GM21825 (cell line): ENCODE results near the gene TMCC2.
A peak's percentile ranks its signal among the peaks of the same experiment; 100 is the strongest.
"Not testable (repeated sequence)": the region's sequence is repeated elsewhere in the genome, so short reads cannot be mapped to it uniquely, and the experiment has no call there.

Experiments
- ATAC-seq: cut with Tn5 transposase; IDR thresholded peaks from one replicate; pipeline ENCODE4 v1.9.1; 2021; ENCODE audit warnings: mild to moderate bottlenecking, moderate library complexity; ENCODE audit not compliant: unreplicated experiment

TMCC2 gene

GRCh38 chr1:205211839-205212536 lies 15.8 kb upstream of the TMCC2 start:
- ATAC-seq = peak; percentile 38

DNA sequence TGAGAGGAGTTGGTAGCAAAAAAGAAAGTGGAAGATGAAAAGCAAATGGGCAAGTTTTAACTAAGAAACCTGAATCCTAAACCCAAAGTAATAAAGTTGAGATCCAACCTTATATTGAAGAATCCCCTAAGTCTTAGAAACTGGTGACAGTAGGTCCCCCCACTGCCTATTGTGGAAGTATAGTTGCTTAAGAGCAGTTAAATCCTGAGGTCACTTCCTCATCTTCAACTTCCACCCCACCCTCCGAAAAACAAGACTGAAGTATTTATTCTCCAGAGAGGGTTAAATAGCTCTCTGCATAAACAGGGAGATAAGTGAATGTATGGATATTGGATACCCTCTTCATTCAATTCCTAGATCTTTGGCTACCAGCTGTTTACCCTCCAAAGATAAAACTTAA lies 13.0 kb upstream of the TMCC2 start:
- ATAC-seq = no peak

- no peak for ATAC-seq
These were observed 11.2 kb upstream of the TMCC2 start for GRCh38 chr1:205216588-205216987.

DNA sequence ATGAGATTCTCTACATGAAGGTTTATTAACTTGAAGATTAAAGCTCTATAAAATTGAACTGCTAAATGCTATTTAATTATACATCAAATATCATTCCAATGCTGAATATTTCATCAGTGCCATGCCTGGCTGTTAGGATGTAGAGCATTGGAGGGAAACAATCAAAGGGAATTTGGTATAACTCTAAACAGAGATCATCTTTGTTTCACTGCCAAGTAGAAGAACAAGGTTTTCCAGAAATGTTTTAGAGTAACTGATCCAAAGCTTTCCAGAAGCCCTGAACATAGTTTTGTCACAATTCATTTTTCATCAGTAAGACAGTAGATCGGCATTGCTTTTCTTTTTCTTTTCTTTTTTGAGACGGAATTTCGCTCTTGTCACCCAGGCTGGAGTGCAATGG lies 10.3 kb upstream of the TMCC2 start:
- no peak for ATAC-seq

DNA sequence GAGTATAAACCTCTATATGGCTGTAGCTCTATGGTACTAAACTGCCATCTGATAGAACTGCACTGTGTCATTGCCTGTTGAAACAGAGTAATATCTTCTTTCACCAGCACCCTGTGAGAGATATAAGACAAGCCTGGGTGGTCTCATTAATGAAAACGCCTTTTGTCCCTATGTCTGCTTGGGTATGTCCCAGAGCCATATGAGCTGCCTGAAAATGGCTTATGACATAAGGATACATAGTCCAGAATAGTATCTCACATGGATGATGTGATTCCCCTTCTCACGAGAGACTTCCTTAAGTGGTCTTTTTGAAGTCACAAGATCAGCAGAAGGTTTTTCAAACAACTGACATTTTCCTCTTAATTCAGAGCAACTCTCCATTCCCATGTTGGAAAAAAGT lies 7.3 kb upstream of the TMCC2 start:
- ATAC-seq = no peak

DNA sequence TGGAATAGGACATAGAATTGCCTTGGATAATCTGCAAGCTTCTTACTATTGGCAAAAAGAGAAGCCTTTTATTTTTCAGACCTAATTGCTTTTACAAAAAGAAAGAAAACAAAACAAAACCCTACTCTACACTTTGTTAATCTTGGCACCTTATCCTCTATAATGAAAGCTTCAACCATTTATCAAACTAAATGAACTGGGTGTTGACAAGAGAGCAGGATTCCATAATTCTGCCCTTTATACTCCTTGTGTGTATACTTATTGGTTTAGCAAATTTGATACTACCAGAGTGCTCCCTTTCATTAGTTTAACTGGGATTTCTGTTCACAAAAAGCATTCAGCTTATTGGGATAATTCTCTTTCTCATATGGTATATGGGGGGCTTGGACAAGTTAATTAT lies 3.0 kb upstream of the TMCC2 start:
- no peak for ATAC-seq

DNA sequence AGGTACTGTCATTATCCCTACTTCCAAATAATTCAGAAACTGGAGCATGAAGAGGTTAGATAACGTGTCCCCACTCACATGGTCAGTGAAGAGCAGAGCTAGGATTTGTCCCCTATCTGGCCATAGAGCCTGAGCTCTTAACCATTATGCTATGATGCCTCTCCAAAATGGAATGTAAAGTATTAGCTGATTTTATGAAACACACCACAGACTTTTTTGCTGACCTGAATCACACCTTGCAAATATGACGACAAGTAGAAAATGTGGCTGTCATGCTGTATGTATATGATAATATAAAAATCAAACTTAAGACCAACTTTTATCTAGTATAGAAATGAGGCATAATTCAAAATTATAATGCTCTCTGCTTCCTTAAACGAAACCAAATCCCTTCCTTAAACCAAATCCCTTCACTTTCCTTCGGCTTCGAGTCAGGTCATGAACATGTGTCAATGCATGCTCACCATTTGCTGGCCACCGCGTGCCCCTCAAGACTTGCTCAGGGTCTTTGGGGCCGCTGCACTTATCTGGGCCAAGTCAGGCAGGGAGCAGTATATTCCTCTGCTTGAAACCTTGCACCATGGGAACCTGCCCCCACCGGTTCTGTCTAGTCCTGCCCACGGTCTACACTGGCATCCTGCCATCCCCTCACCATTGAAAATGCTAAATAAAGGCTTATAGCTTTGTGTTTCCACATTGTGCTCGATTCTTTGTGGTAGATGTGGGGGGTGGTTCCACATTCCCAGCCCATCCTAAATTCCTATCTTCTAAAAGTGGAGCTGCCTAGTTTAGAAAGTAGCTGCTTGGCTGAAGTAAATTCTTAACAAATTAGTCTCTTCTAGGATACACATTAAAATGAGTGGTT lies 1.6 kb upstream of the TMCC2 start:
- no peak for ATAC-seq

- ATAC-seq = no peak
These were observed 720 bp upstream of the TMCC2 start for GRCh38 chr1:205226868-205227583.

DNA sequence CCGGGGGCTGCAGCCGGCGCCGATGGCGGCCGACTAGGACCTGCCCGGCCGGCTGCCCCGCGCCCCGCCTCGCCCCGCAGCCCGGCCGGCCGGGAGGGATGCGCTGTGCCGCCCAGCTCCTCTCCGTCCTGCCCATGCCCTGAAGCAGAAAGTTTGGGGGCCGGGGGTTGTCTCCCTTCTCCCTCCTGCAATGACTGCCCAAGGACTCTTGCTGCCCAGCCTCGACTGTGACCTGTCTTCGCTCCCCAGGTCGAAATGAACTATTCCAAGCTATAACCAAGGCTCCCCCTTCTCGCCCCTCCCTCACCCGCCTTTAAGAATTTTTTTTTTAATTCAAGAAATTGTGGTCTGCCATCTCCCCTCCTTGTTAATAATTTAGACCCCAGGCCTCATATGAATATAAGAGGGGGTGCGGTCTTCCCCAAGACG lies 361 bp downstream of the TMCC2 start:
- peak; percentile 24 for ATAC-seq

DNA sequence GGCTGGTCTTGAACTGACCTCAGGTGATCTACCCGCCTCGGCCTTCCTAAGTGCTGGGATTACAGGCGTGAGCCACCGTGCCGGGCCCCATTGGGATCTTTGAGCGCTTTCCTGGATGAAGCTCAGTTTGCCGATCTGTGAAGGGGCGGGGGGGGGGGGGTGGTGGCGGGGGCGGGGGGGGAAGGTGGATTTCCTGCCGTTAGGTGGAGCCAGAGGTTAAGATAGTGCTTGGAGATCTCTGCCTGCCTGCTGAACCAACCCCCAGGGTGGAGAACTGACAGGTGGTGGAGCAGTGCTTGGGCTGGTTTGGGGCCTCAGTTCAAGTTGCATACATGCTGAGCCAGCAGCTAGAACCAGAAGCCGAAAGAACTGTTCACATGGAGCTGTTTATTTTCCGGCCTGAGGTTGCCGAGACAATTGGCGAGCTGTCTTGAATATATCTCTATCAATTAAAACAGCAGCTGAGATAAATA lies 1.7 kb downstream of the TMCC2 start:
- ATAC-seq = no peak

- no peak for ATAC-seq
These were observed 2.4 kb downstream of the TMCC2 start for GRCh38 chr1:205229916-205230700.

GRCh38 chr1:205230982-205231381 lies 3.2 kb downstream of the TMCC2 start:
- ATAC-seq = no peak

DNA sequence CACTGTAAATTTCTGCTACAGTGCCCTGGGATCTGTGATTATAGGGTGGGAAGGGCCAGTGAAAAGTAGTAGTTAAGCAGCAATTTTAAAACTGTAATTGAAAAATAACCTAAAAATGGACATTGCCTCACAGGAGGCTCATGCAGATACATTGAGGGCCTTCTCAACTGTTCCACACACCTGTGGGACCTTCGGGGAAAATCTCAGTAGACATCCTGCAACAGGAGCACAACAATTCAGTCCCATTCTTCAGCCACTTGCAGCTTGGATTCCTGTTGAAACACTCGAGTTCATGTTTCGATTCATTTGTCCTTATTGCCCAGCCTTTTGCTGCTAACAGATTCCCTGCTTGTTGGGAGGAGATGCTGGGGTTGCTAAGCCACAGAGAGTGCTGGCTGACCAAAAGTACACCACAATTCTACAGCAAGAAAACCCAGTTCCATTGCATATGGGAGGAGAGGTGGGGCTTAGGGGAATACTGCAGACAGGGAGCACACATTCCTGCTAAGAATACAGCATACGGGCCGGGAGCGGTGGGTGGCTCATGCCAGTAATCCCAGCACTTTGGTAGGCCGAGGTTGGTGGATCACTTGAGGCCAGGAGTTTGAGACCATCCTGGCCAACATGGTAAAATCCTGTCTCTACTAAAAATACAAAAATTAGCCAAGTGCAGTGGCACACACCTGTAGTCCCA lies 4.5 kb downstream of the TMCC2 start:
- no peak for ATAC-seq

GRCh38 chr1:205232945-205233397 lies 5.2 kb downstream of the TMCC2 start:
- ATAC-seq = no peak

- ATAC-seq = not testable (repeated sequence)
These were observed 6.2 kb downstream of the TMCC2 start for GRCh38 chr1:205233986-205234385.

DNA sequence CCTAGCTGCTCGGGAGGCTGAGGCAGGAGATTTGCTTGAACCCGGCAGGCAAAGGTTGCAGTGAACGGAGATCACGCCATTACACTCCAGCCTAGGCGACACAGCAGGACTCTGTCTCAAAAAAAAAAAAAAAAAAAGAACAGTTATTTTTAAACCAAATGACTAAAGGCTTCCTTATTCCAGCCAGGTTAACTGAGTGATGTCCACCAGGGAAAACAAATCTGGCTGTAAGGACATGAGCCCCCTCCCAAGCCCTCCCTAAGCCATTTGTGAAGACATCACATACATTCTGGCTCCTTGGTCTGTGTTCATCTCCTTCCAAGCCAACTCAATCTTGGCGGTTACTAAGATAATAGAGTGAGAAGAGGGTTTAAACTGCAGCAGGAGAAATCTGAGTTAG lies 8.2 kb downstream of the TMCC2 start:
- no peak for ATAC-seq

GRCh38 chr1:205236526-205236925 lies 8.8 kb downstream of the TMCC2 start:
- no peak for ATAC-seq

DNA sequence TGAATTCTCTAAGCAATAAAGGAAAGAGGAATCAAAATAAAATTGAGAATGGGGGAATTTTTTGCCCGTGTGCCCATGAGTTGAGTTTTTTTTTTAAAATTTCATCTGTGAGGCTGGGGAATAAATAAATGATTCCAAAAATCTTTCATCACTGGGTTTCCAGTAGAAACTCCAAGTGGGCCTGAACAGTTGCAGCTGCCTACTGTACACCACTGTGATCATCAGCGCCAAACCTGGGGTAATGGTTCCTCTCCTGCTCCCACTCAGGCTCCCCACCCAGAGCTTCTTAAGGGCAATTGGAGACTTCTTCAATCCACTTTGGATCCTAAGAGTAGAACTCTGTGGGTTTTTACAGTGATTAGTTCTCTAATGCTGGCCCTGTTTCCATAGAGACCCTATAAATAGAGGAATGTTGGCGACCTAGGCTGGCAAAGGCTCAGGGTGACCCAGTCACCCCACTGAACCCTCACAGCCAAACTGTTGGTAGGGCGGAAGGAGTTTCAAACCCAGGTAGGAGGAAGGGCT lies 9.3 kb downstream of the TMCC2 start:
- no peak for ATAC-seq

GRCh38 chr1:205237526-205238484 lies 10.1 kb downstream of the TMCC2 start:
- no peak for ATAC-seq
